Common myeloid progenitor, CD34-positive (primary cell): ENCODE measurements around the gene MRPL23.

ENCODE experiments used
- CTCF ChIA-PET: fragments of 350-600 bp; sonication (Branson Sonifier 250); formaldehyde crosslinking; loops from one replicate; lab custom pipeline; 2021; ENCODE audit warnings: antibody characterized with exemption; lab: Charles Lee
- POLR2A ChIA-PET: fragments of 350-600 bp; sonication (Branson Sonifier 250); formaldehyde crosslinking; loops from one replicate; lab custom pipeline; 2021; ENCODE audit warnings: antibody characterized with exemption; lab: Charles Lee
- DNase-seq, 3 donors: peaks; one replicate each; pipeline versions ENCODE4 v3.0.0 to v3.0.0-alpha.2; 2013
- H3K27ac ChIP-seq, 2 experiments: 1 replicate in 1 of 2; 2 replicates in 1 of 2; pipeline ENCODE4 v1.7.0; 2013; ENCODE audit warnings: inconsistent platforms in 2 of 2, low read length in 2 of 2, mild to moderate bottlenecking in 2 of 2, low read depth in 1 of 2, moderate library complexity in 1 of 2; ENCODE audit not compliant: severe bottlenecking in 2 of 2, insufficient read depth in 1 of 2, poor library complexity in 1 of 2
- H3K27me3 ChIP-seq, 5 experiments: replicated peaks in 2 of 5; 1 replicate in 3 of 5; 2 replicates in 2 of 5; pipeline versions ENCODE4 v1.6.1 to v1.7.0; 2013; ENCODE audit warnings: low read length in 4 of 5, mild to moderate bottlenecking in 2 of 5, moderate library complexity in 2 of 5, inconsistent platforms in 1 of 5; ENCODE audit not compliant: insufficient read depth in 5 of 5, control insufficient read depth in 4 of 5
- H3K36me3 ChIP-seq, 4 experiments: 1 replicate in 2 of 4; 2 replicates in 2 of 4; pipeline versions ENCODE4 v1.6.1 to v1.7.0; 2013; ENCODE audit warnings: low read length in 3 of 4, control low read depth in 1 of 4, mild to moderate bottlenecking in 1 of 4; ENCODE audit not compliant: control insufficient read depth in 4 of 4, insufficient read depth in 4 of 4
- H3K4me1 ChIP-seq, 4 experiments: 1 replicate in 3 of 4; 2 replicates in 1 of 4; pipeline versions ENCODE4 v1.6.1 to v1.7.1; 2013; ENCODE audit warnings: low read length in 3 of 4, mild to moderate bottlenecking in 3 of 4, control low read depth in 1 of 4, inconsistent platforms in 1 of 4, moderate library complexity in 1 of 4; ENCODE audit not compliant: control insufficient read depth in 4 of 4, insufficient read depth in 4 of 4; ENCODE audit errors: control extremely low read depth in 1 of 4
- H3K4me3 ChIP-seq, 7 experiments: 1 replicate in 4 of 7; 2 replicates in 3 of 7; pipeline versions ENCODE4 v1.5.1 to v1.7.0; 2013; ENCODE audit warnings: mild to moderate bottlenecking in 7 of 7, low read length in 6 of 7, moderate library complexity in 6 of 7, inconsistent platforms in 2 of 7, low read depth in 2 of 7, control low read depth in 1 of 7; ENCODE audit not compliant: insufficient read depth in 4 of 7, control insufficient read depth in 1 of 7; ENCODE audit errors: extremely low read depth in 1 of 7
- H3K9me3 ChIP-seq, 5 experiments: 1 replicate in 4 of 5; 2 replicates in 1 of 5; pipeline versions ENCODE4 v1.6.1 to v1.7.1; 2013; ENCODE audit warnings: low read length in 4 of 5, mild to moderate bottlenecking in 2 of 5, inconsistent platforms in 1 of 5, low read depth in 1 of 5, moderate library complexity in 1 of 5; ENCODE audit not compliant: control insufficient read depth in 4 of 5, insufficient read depth in 2 of 5; ENCODE audit errors: control extremely low read depth in 1 of 5
- WGBS: methylation state at CpG from one replicate; pipeline ENCODE4 v1.1.5; 2013; ENCODE audit not compliant: insufficient coverage; 5-methylcytosine and 5-hydroxymethylcytosine counted together

MRPL23 gene

DNA sequence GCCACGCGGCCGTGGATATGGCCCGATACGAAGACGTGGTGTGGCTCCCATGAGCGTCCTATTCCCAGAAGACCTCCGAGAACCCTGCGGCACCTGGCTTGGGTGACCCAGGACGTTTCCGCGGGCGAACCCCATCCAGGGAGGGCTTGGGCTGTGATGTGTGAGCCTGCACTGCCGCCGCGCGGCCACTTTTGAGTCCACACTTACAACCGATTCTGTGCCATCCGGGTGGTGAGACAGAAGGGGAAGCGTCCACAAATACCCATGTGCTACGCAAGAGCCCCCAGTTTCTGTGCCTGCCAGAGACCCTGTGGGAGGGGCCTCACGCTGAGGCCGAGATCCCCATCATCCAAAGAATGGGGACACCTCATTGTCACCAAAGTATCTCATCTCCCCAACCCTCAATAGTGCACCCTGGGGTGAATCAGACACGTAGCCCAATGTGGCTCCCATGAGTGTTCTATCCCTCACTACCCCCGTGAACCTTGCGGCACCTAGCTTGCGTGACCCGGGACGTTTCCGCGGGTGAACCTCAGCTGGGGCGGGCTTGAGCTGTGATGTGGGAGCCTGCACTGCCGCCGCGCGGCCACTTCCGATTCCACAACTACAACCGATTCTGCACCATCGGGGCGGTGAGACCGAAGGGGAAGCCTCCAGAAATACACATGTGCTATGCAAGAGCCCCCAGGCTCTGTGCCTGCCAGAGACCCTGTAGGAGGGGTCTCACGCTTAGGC is 55.1 kb downstream of the MRPL23 start:
- H3K27me3 ChIP-seq: no peaks in the 10 kb centered on the region
- H3K9me3 ChIP-seq: no peaks in the 10 kb centered on the region
- ChIA-PET CTCF (interaction anchor here (0.7 to 4.1 kb wide), 17 partner anchors 22 to 362 kb away, joined by 3 to 52 read pairs (median 6); partner anchors contain the start of genes MRPL23 and SYT8), POLR2A (no interaction called here)
- no peak overlapping the region for H3K27ac ChIP-seq
- no peaks in the 10 kb centered on the region for H3K36me3 ChIP-seq
- H3K4me1 ChIP-seq: no peaks in the 10 kb centered on the region
- WGBS: no CpG with 5 or more reads among the region's 42 CpGs
- no peak overlapping the region for H3K4me3 ChIP-seq
- no peak for DNase-seq

DNA sequence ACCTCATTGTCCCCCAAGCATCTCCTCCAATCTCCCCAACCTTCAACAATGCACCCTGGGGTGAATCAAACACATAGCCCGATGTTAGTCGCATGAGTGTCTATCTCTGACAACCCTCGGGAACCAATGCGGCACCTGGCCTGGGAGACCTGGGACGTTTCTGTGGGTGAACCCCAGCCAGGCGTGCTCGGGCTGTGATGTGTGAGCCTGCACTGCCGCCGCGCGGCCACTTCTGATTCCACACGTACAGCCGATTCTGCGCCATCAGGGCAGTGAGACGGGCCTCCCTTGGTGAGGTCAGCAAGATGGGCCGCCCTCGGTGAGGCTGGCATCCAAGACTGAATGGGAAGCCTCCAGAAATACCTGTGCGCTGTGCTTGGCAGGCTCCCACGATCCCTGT is 55.7 kb downstream of the MRPL23 start:
- ChIA-PET POLR2A (no interaction called here), CTCF (interaction anchor here (0.7 to 4.1 kb wide), 8 partner anchors 55 to 309 kb away, joined by 4 to 52 read pairs (median 6); partner anchors contain the start of genes MRPL23 and SYT8)
- no peak for DNase-seq
- Histone ChIP-seq H3K27me3 (no peaks in the 10 kb centered on the region), H3K4me3 (no peak overlapping the region), H3K9me3 (no peaks in the 10 kb centered on the region), H3K36me3 (no peaks in the 10 kb centered on the region), H3K27ac (no peak overlapping the region), H3K4me1 (no peaks in the 10 kb centered on the region)
- no CpG with 5 or more reads among the region's 19 CpGs for WGBS

DNA sequence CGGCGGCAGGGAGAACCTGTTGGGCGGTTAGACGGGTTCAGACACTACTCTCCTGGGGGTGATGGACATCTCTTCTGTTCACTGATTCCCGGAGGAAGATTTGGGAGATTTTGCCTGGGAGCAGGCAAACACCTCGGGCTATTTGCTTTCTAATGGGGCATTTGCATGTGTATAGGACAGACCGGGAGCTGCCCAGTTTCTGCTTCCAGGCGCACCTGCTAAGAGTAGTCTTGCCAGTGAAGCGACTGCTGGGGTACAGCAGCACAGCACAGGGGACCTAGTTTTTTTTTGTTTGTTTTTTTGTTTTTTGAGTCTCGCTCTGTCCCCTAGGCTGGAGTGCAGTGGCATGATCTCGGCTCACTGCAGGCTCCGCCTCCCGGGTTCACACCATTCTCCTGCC is 57.3 kb downstream of the MRPL23 start:
- Histone ChIP-seq H3K9me3 (no peaks in the 10 kb centered on the region), H3K36me3 (no peaks in the 10 kb centered on the region), H3K4me1 (no peaks in the 10 kb centered on the region), H3K27me3 (no peaks in the 10 kb centered on the region), H3K27ac (no peak overlapping the region), H3K4me3 (no peak overlapping the region)
- POLR2A ChIA-PET: no interaction called here
- CTCF ChIA-PET: interaction anchor here (0.5 to 2.0 kb wide), 2 partner anchors 14 to 311 kb away, joined by 3 to 6 read pairs; no protein-coding TSS in a partner anchor
- DNase-seq: no peak
- WGBS: no CpG with 5 or more reads among the region's 13 CpGs
